Activated CD4-positive, alpha-beta T cell treated with anti-CD3 and anti-CD28 coated beads, Interleukin-2, amount 10 ng/mL, durations not matched to agents 7 days and 5 days (primary cell): ENCODE measurements around the gene CHSY3. TPM values are rescaled to one million over a fixed set of nuclear protein-coding genes. Genes with fewer than 3 reads are reported as not detected.

Experiments used
- CTCF ChIA-PET: fragments of 350-600 bp; sonication (Branson Sonifier 250); formaldehyde crosslinking; loops from one replicate; lab custom pipeline; 2021; ENCODE audit warnings: antibody characterized with exemption; lab: Charles Lee
- POLR2A ChIA-PET: fragments of 350-600 bp; sonication (Branson Sonifier 250); formaldehyde crosslinking; loops from one replicate; lab custom pipeline; 2021; ENCODE audit warnings: antibody characterized with exemption; lab: Charles Lee
- DNase-seq: peaks from one replicate; pipeline ENCODE4 v3.0.0-alpha.2; 2020
- H3K27ac Mint-ChIP-seq: one replicate; pipeline ENCODE4 v1.8.0; 2021; ENCODE audit warnings: mild to moderate bottlenecking, moderate library complexity, mixed read lengths
- H3K27me3 Mint-ChIP-seq: one replicate; pipeline ENCODE4 v1.8.0; 2021; ENCODE audit warnings: mixed read lengths
- H3K36me3 Mint-ChIP-seq: one replicate; pipeline ENCODE4 v1.8.0; 2021; ENCODE audit warnings: low read depth, mixed read lengths
- H3K4me1 Mint-ChIP-seq: one replicate; pipeline ENCODE4 v1.8.0; 2021; ENCODE audit warnings: mixed read lengths
- H3K4me3 Mint-ChIP-seq: one replicate; pipeline ENCODE4 v1.8.0; 2021; ENCODE audit warnings: mild to moderate bottlenecking, moderate library complexity, mixed read lengths
- H3K9me3 Mint-ChIP-seq: one replicate; pipeline ENCODE4 v1.8.0; 2021; ENCODE audit warnings: mixed read lengths
- total RNA-seq, 2 experiments: library from RNA; stranded (reverse); gene quantifications; one replicate each; pipeline ENCODE4 v1.2.3, GENCODE V29; 2021

CHSY3 gene
- total RNA-seq, 2 experiments from 2014 or later: not detected

DNA sequence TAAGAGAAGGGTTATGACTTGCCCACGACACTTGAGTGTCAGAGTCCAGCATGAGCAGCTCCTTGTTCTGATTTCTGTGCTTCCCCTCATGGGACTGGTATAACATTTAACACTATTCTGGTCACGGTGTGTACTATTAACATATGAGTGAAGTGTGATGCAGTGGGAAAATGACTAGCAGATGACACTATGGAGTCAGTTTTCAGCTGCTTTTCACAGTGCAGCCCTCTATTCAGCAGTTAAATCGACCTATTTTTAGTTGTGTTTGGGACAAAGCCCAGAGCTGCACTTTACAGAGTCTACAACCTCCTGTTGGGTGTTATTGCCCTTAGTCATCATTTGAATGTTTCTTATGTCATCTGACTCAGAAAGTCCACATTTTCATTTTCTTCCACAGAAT, 59.1 kb downstream of the CHSY3 start:
- H3K9me3 Mint-ChIP-seq: no peaks in the 10 kb centered on the region
- no peaks in the 10 kb centered on the region for H3K36me3 Mint-ChIP-seq
- H3K4me3 Mint-ChIP-seq: no peak overlapping the region
- no peak for DNase-seq
- no peak overlapping the region for H3K27ac Mint-ChIP-seq
- no peaks in the 10 kb centered on the region for H3K4me1 Mint-ChIP-seq
- no peaks in the 10 kb centered on the region for H3K27me3 Mint-ChIP-seq
- ChIA-PET CTCF (no interaction called here), POLR2A (no interaction called here)

DNA sequence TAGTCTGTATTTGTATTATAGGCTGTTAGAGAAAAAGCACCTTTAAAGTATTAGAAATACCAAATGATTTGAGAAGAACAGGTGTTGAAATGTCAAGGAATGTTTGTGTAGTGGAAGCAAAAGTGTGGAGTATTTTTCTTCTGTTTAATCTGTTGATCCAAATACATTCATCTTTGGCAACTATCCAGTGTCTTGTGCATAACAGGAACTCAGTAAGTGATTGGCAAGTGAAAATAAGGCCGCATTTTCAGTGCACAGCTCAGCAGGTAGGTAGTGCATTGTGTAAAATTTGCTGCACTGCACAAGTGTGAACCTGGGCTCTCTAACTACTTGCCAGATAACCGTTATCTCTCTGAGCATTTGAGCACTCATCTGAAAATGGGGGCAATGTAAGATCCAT, 61.8 kb downstream of the CHSY3 start:
- Mint-ChIP-seq H3K4me3 (no peak overlapping the region), H3K9me3 (no peaks in the 10 kb centered on the region), H3K27me3 (no peaks in the 10 kb centered on the region), H3K27ac (no peak overlapping the region), H3K36me3 (no peaks in the 10 kb centered on the region), H3K4me1 (no peaks in the 10 kb centered on the region)
- CTCF ChIA-PET: no interaction called here
- POLR2A ChIA-PET: no interaction called here
- no peak for DNase-seq

- CTCF ChIA-PET: no interaction called here
These were observed 67.4 kb downstream of the CHSY3 start for GRCh38 chr5:129971714-129972113.

DNA sequence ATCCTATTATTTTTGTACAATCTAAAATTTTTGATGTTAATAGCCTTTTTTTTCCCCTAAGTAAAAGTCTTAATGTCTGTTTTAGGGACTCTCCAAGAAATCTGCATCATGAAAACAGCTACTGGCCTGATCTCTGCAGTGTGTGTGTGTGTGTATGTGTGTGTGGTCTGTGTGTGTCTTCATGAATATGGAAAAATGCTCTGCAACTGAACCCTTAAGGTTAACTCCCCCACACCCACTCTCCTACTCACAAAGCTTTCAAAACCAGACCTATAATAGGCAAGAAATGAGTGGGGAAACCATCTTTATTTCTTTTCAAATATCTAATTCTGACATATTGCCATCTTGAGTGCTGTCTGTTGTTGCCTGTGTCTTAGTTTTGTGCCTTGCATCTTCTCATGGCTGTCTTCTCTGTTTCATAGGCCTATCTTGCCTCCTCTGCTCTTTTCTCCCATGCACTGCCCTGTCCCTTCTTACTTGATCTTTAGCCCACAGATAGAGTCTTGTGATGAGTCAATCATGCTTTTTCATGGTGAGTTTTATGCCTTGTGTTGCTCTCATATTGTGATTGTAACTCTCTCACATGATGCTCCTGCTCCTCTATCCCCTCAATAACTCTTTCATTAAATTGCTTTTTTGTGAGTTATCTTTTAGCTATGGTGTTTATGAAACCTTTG, 68.3 kb downstream of the CHSY3 start:
- ChIA-PET CTCF (no interaction called here), POLR2A (no interaction called here)
- Mint-ChIP-seq H3K27ac (no peak overlapping the region), H3K9me3 (no peaks in the 10 kb centered on the region), H3K36me3 (no peaks in the 10 kb centered on the region), H3K27me3 (no peaks in the 10 kb centered on the region), H3K4me1 (no peaks in the 10 kb centered on the region), H3K4me3 (no peak overlapping the region)
- no peak for DNase-seq

More at GRCh38 chr5:129971714-129972113, 67.4 kb downstream of the CHSY3 start:
- DNase-seq: no peak
- H3K9me3 Mint-ChIP-seq: no peaks in the 10 kb centered on the region
- no peaks in the 10 kb centered on the region for H3K4me1 Mint-ChIP-seq
- POLR2A ChIA-PET: no interaction called here
- no peaks in the 10 kb centered on the region for H3K36me3 Mint-ChIP-seq
- H3K27me3 Mint-ChIP-seq: no peaks in the 10 kb centered on the region
- H3K4me3 Mint-ChIP-seq: no peak overlapping the region
- no peak overlapping the region for H3K27ac Mint-ChIP-seq

DNA sequence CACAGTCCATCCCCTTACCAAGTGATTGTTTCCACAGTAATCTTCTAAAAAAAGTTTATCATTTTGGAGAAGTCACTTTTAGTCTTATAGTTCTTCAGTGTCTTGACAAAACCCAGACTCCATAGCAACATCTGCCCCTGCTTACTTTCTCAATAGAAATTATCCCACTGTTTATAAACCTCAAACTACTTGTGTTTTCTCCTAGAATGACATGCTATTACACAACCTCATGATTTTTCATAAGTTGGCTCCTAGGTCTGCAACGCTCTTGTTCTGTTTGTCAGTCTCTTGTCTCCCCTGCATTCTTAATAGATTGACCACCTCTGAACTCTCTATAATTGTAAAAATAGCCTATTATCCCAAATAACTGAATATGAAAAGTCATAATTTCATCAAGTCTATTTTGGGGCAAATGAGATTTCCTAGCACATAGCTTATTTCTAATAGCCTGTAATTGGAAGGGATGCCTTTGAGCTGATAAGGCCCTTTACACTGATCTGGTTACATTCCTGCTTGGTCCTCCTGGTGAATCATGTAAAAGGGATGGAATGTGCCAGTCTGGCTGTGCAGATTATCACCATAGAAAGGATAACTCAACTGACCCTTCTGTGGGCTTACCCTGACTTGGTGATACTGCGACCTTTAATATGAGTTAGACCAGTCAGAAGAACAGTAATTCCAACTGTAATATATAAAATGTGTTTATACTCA, 69.6 kb downstream of the CHSY3 start:
- no peak for DNase-seq
- H3K4me1 Mint-ChIP-seq: no peaks in the 10 kb centered on the region
- POLR2A ChIA-PET: no interaction called here

GRCh38 chr5:129977810-129978209, 73.5 kb downstream of the CHSY3 start:
- H3K36me3 Mint-ChIP-seq: no peaks in the 10 kb centered on the region
- no peak for DNase-seq
- POLR2A ChIA-PET: no interaction called here
- H3K27ac Mint-ChIP-seq: no peak overlapping the region
- H3K4me1 Mint-ChIP-seq: no peaks in the 10 kb centered on the region
- no peak overlapping the region for H3K4me3 Mint-ChIP-seq
- no peaks in the 10 kb centered on the region for H3K9me3 Mint-ChIP-seq
- no peaks in the 10 kb centered on the region for H3K27me3 Mint-ChIP-seq
- CTCF ChIA-PET: interaction anchor here (0.6 kb wide), 1 partner anchor 724 kb away, joined by 3 read pairs; no protein-coding TSS in a partner anchor

More for the DNA sequence above, 69.6 kb downstream of the CHSY3 start:
- Mint-ChIP-seq H3K27me3 (no peaks in the 10 kb centered on the region), H3K36me3 (no peaks in the 10 kb centered on the region), H3K27ac (no peak overlapping the region), H3K4me3 (no peak overlapping the region), H3K9me3 (no peaks in the 10 kb centered on the region)
- CTCF ChIA-PET: no interaction called here

DNA sequence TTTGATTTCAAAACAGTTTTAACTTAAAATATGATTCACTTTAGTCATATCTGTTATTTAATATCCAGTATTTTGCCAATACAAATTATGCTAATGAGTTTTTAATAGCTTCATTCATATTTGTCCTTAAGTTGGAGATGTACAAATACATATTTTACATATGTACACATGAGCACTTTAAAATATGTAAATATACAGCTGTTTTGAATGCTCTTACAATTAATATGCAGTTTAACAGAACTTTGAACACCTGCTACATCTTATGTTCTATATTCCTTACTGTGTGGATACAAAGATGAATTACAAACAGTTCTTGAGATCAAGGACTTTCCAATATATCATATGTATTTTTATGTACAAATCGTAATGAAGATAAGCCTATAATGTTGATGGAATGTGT, 74.0 kb downstream of the CHSY3 start:
- Mint-ChIP-seq H3K27ac (no peak overlapping the region), H3K36me3 (no peaks in the 10 kb centered on the region), H3K27me3 (no peaks in the 10 kb centered on the region), H3K9me3 (no peaks in the 10 kb centered on the region), H3K4me1 (no peaks in the 10 kb centered on the region), H3K4me3 (no peak overlapping the region)
- CTCF ChIA-PET: interaction anchor here (0.6 kb wide), 1 partner anchor 725 kb away, joined by 3 read pairs; no protein-coding TSS in a partner anchor
- POLR2A ChIA-PET: no interaction called here
- no peak for DNase-seq

GRCh38 chr5:129988453-129988852, 84.2 kb downstream of the CHSY3 start:
- Mint-ChIP-seq H3K4me1 (no peaks in the 10 kb centered on the region), H3K36me3 (no peaks in the 10 kb centered on the region), H3K27me3 (no peaks in the 10 kb centered on the region), H3K9me3 (peaks cover 14% of the 10 kb centered on the region), H3K27ac (no peak overlapping the region), H3K4me3 (no peak overlapping the region)
- DNase-seq: no peak
- POLR2A ChIA-PET: no interaction called here
- CTCF ChIA-PET: no interaction called here

DNA sequence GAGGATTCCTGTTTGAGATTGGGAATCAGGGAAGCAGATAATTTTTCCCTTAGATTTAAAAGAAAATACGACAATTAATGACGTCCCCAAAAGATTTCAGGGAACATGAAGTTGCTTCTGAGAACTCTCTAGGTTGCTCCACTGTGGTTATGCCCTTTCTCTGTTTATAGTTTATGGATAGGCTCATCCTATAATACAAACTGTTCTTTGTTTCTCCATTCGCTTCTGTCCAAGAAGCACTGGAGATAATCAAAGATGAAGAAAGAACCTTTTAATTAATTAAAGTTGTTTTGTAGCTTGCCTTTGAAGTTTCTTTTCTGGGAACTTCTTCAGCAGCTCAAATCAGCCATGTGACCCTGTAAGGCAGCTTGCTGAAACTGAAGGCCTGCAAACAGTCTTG, 87.5 kb downstream of the CHSY3 start:
- POLR2A ChIA-PET: no interaction called here
- Mint-ChIP-seq H3K4me1 (no peaks in the 10 kb centered on the region), H3K27ac (no peak overlapping the region), H3K9me3 (peaks cover 3% of the 10 kb centered on the region), H3K4me3 (no peak overlapping the region), H3K36me3 (no peaks in the 10 kb centered on the region), H3K27me3 (no peaks in the 10 kb centered on the region)
- CTCF ChIA-PET: no interaction called here
- no peak for DNase-seq

DNA sequence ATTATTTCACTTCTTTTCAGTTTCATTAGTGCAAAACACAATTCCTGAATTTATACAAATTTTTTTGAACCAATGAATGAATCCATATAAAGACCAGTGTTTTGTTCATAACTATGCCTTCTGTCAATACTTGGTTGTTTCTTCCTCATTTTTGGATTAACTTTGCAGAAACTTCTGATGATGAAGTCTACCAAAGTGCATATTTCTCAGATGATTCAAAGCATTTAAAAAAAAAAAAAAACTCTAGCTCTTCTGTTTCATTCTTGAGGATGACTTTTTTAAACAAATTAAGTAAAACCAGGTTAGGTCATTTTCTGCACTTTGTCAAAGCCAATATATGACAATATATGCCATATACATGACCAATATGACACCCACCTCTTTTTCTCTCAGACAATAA, 92.6 kb downstream of the CHSY3 start:
- ChIA-PET CTCF (no interaction called here), POLR2A (no interaction called here)
- Mint-ChIP-seq H3K9me3 (no peaks in the 10 kb centered on the region), H3K27me3 (no peaks in the 10 kb centered on the region), H3K4me1 (no peaks in the 10 kb centered on the region), H3K4me3 (no peak overlapping the region), H3K36me3 (no peaks in the 10 kb centered on the region), H3K27ac (no peak overlapping the region)
- no peak for DNase-seq

DNA sequence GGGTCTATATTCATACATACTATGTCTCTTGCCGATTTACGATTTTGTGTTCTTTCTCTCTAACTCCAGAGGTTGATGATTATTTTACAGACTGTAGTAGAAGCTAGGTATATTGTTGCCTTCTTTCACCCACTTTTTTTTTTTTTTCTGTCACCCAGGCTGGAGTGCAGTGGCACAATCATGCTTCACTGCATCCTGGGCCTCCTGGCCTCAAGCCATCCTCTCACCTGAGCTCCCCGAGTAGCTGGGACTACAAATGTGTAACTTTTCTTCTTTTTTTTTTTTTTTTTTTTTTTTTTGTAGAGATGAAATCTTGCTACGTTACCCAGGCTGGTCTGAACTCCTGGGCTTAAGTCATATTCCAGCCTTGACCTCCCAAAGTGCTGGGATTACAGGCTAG, 96.2 kb downstream of the CHSY3 start:
- Mint-ChIP-seq H3K9me3 (no peaks in the 10 kb centered on the region), H3K36me3 (no peaks in the 10 kb centered on the region), H3K4me3 (no peak overlapping the region), H3K27ac (no peak overlapping the region), H3K27me3 (no peaks in the 10 kb centered on the region), H3K4me1 (no peaks in the 10 kb centered on the region)
- no peak for DNase-seq
- POLR2A ChIA-PET: no interaction called here
- CTCF ChIA-PET: interaction anchor here (0.6 kb wide), 2 partner anchors 11 to 18 kb away, joined by 3 read pairs; no protein-coding TSS in a partner anchor

- ChIA-PET CTCF (no interaction called here), POLR2A (no interaction called here)
- Mint-ChIP-seq H3K4me3 (no peak overlapping the region), H3K27me3 (no peaks in the 10 kb centered on the region), H3K9me3 (peaks cover 1% of the 10 kb centered on the region), H3K4me1 (no peaks in the 10 kb centered on the region), H3K36me3 (no peaks in the 10 kb centered on the region), H3K27ac (no peak overlapping the region)
- DNase-seq: no peak
These were observed 97.9 kb downstream of the CHSY3 start for GRCh38 chr5:130002183-130002582.

- ChIA-PET POLR2A (no interaction called here), CTCF (no interaction called here)
- Mint-ChIP-seq H3K9me3 (peaks cover 2% of the 10 kb centered on the region), H3K27ac (no peak overlapping the region), H3K4me3 (no peak overlapping the region), H3K27me3 (no peaks in the 10 kb centered on the region), H3K4me1 (no peaks in the 10 kb centered on the region), H3K36me3 (no peaks in the 10 kb centered on the region)
- DNase-seq: no peak
These were observed 98.6 kb downstream of the CHSY3 start for GRCh38 chr5:130002876-130003275.
